ENCODE data around the gene ARFIP1.

The ARFIP1 gene

GRCh38 chr4:152929888-152930287 is 150.1 kb downstream of the ARFIP1 start:
- TF ChIP-seq RAD21 (IDR thresholded peaks at IDR 0.05; ENCODE audit: low read depth) (no peak), ZBTB7A (IDR thresholded peaks at IDR 0.05; ENCODE audit: low read depth) (no peak), USF1 (IDR thresholded peaks at IDR 0.05) (no peak), TAF1 (IDR thresholded peaks at IDR 0.05; ENCODE audit: low read depth) (no peak), CREB1 (IDR thresholded peaks at IDR 0.05; ENCODE audit: low read depth) (no peak), EGR1 (IDR thresholded peaks at IDR 0.05) (no peak), EP300 (IDR thresholded peaks at IDR 0.05; ENCODE audit: borderline replicate concordance) (no peak), TEAD4 (IDR thresholded peaks at IDR 0.05) (no peak)

GRCh38 chr4:152935143-152935542 is 155.4 kb downstream of the ARFIP1 start:
- TF ChIP-seq REST (IDR thresholded peaks at IDR 0.05; ENCODE audit: low read depth) (no peak), RAD21 (IDR thresholded peaks at IDR 0.05; ENCODE audit: low read depth) (no peak), MAX (IDR thresholded peaks at IDR 0.05) (no peak), CREB1 (IDR thresholded peaks at IDR 0.05; ENCODE audit: low read depth) (no peak), FOXM1 (IDR thresholded peaks at IDR 0.05; ENCODE audit: borderline replicate concordance, low read depth) (no peak), TEAD4 (IDR thresholded peaks at IDR 0.05) (no peak), EGR1 (IDR thresholded peaks at IDR 0.05) (no peak), TCF12 (IDR thresholded peaks at IDR 0.05; ENCODE audit: low read depth) (no peak), NFIC (IDR thresholded peaks at IDR 0.05) (no peak), ZBTB7A (IDR thresholded peaks at IDR 0.05; ENCODE audit: low read depth) (no peak), USF1 (IDR thresholded peaks at IDR 0.05) (no peak), TAF1 (IDR thresholded peaks at IDR 0.05; ENCODE audit: low read depth) (no peak)

- TF ChIP-seq FOXM1 (IDR thresholded peaks at IDR 0.05; ENCODE audit: borderline replicate concordance, low read depth) (no peak), CREB1 (IDR thresholded peaks at IDR 0.05; ENCODE audit: low read depth) (peak; percentile 54; the same call in 1 of the 2 replicates), TCF12 (IDR thresholded peaks at IDR 0.05; ENCODE audit: low read depth) (peak; percentile 37; the same call in 1 of the 2 replicates), MAX (IDR thresholded peaks at IDR 0.05) (peak; percentile 94), TAF1 (IDR thresholded peaks at IDR 0.05; ENCODE audit: low read depth) (peak; percentile 76)
Observed at GRCh38 chr4:152935631-152936445, 156.1 kb downstream of the ARFIP1 start, which contains the start of gene FHDC1. Gene FHDC1 (plus strand): TSS chr4:152936323. CDS start chr4:152943058, 6,735 bp downstream.

GRCh38 chr4:152936446-152937335 is 156.9 kb downstream of the ARFIP1 start:
- TF ChIP-seq TEAD4 (IDR thresholded peaks at IDR 0.05) (peak; percentile 14; the same call in 1 of the 2 replicates), ZBTB7A (IDR thresholded peaks at IDR 0.05; ENCODE audit: low read depth) (peak; percentile 60), MAX (IDR thresholded peaks at IDR 0.05) (no peak; the same call in 1 of the 2 replicates), YY1 (IDR thresholded peaks at IDR 0.05; ENCODE audit: low read depth) (no peak; the same call in 1 of the 2 replicates)

- TF ChIP-seq TCF12 (IDR thresholded peaks at IDR 0.05; ENCODE audit: low read depth) (no peak; the same call in 1 of the 2 replicates), NFIC (IDR thresholded peaks at IDR 0.05) (no peak), MAX (IDR thresholded peaks at IDR 0.05) (peak; percentile 43; the same call in 1 of the 2 replicates), REST (IDR thresholded peaks at IDR 0.05; ENCODE audit: low read depth) (no peak), FOXM1 (IDR thresholded peaks at IDR 0.05; ENCODE audit: borderline replicate concordance, low read depth) (no peak), EP300 (IDR thresholded peaks at IDR 0.05; ENCODE audit: borderline replicate concordance) (no peak), TEAD4 (IDR thresholded peaks at IDR 0.05) (no peak), YY1 (IDR thresholded peaks at IDR 0.05; ENCODE audit: low read depth) (no peak), CEBPB (IDR thresholded peaks at IDR 0.05) (no peak), USF1 (IDR thresholded peaks at IDR 0.05) (no peak), ZBTB7A (IDR thresholded peaks at IDR 0.05; ENCODE audit: low read depth) (peak; percentile 42), TAF1 (IDR thresholded peaks at IDR 0.05; ENCODE audit: low read depth) (no peak), RAD21 (IDR thresholded peaks at IDR 0.05; ENCODE audit: low read depth) (no peak), CREB1 (IDR thresholded peaks at IDR 0.05; ENCODE audit: low read depth) (no peak), EGR1 (IDR thresholded peaks at IDR 0.05) (peak; percentile 53; the same call in 1 of the 2 replicates)
Observed at GRCh38 chr4:152937336-152938236, 157.8 kb downstream of the ARFIP1 start.

All from Ishikawa (cell line).